HG02970 (cell line): ENCODE measurements around the gene TCF25.
"Not testable (repeated sequence)": the region's sequence is repeated elsewhere in the genome, so short reads cannot be mapped to it uniquely, and the experiment has no call there.

ENCODE experiments used
- ATAC-seq: cut with Tn5 transposase; IDR thresholded peaks from one replicate; pipeline ENCODE4 v1.9.1; 2021; ENCODE audit warnings: mild to moderate bottlenecking, moderate library complexity, moderate number of reproducible peaks; ENCODE audit not compliant: unreplicated experiment, low FRiP score

Gene TCF25

GRCh38 chr16:89915303-89916232 lies 42.2 kb downstream of the TCF25 start:
- ATAC-seq, result no peak

GRCh38 chr16:89917773-89918452 lies 44.5 kb downstream of the TCF25 start:
- peak; percentile 52 for ATAC-seq

- ATAC-seq, result no peak
These were observed 45.3 kb downstream of the TCF25 start, which contains the start of gene MC1R for GRCh38 chr16:89918453-89919347. Gene MC1R, plus strand, starts transcription at chr16:89918862. Its CDS starts 397 bp downstream, at chr16:89919259.

- no peak for ATAC-seq
These were observed 46.4 kb downstream of the TCF25 start for GRCh38 chr16:89919535-89920406.

GRCh38 chr16:89920723-89921122 lies 47.3 kb downstream of the TCF25 start:
- no peak for ATAC-seq

- no peak for ATAC-seq
These were observed 47.8 kb downstream of the TCF25 start for GRCh38 chr16:89921131-89921701.

- no peak for ATAC-seq
These were observed 48.5 kb downstream of the TCF25 start for GRCh38 chr16:89921702-89922476.

- no peak for ATAC-seq
These were observed 49.1 kb downstream of the TCF25 start for GRCh38 chr16:89922477-89922883.

- ATAC-seq, result no peak
These were observed 49.7 kb downstream of the TCF25 start, which contains the start of gene TUBB3 for GRCh38 chr16:89922884-89923639. Gene TUBB3, plus strand, starts transcription at chr16:89923342. Its CDS starts 60 bp downstream, at chr16:89923402.

- ATAC-seq, result no peak
These were observed 50.4 kb downstream of the TCF25 start for GRCh38 chr16:89923640-89924296.

GRCh38 chr16:89924297-89924924 lies 51.0 kb downstream of the TCF25 start:
- ATAC-seq, result no peak

GRCh38 chr16:89924925-89925307 lies 51.5 kb downstream of the TCF25 start:
- no peak for ATAC-seq

GRCh38 chr16:89925596-89926079 lies 52.2 kb downstream of the TCF25 start:
- no peak for ATAC-seq

GRCh38 chr16:89931305-89931896 lies 58.0 kb downstream of the TCF25 start:
- no peak for ATAC-seq

- ATAC-seq, result no peak
These were observed 58.6 kb downstream of the TCF25 start for GRCh38 chr16:89931964-89932363.

- ATAC-seq, result not testable (repeated sequence)
These were observed 60.6 kb downstream of the TCF25 start for GRCh38 chr16:89934019-89934418.
